Stimulated activated CD4-positive, alpha-beta T cell treated with anti-CD3 and anti-CD28 coated beads, Interleukin-15, amount 100 ng/mL, for 1 hour (primary cell): ENCODE measurements around the gene POLR2J3.
"Not testable (repeated sequence)": the region's sequence is repeated elsewhere in the genome, so short reads cannot be mapped to it uniquely, and the experiment has no call there.

Experiments
- DNase-seq, 2 donors: peaks; one replicate each; pipeline ENCODE4 v3.0.0-alpha.2; 2020; ENCODE audit warnings: low read depth in 1 of 2, low spot score in 1 of 2

Gene POLR2J3

DNA sequence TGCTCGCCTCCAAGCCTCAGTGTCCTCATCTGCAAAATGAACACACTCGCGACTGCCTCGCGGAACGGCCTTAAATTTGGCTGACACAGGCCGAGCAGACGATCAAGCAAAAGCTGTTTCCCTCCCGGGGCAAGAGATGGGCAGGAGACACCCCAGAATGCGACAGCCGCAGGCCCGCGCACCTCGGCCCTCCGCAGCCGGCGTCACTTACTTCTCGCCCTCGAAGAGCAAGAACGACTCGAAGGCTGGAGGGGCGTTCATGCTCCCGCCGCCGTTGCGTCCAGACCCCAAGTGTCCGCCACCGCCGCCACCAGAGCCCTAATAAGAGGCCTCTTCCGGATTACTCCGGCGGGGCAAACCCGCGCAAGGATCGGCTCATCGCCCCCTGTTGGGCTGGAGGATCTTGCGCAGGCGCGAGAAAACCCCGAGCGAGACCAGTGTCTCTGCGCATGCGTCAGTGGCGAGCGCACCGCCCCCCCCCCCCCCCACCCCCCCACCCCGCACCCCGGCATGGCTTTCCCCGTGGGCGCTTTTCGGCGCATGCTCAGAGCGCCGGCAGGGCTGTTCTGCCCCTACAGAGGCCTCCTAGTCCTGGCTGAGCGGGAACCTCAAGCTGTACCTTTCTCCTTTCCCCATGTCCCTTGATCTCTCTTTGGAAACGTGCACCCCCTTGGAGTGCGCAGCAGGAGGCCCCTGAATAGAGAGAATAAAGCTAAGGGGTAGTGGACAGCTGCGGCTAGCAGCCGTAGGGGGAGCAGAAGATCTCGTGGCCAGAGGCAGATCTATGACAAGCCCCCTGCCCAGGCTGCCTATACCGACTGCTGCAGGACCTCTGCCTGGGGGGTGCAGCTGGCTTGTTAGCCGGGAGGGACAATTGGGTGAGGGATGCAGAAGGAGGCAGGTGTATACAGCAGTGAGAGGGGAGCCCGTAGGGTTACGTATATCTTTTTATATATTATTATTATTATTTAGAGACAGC is at the start of gene POLR2J3:
Gene POLR2J3 (minus strand): TSS at position 323 of the 979 bp plus-strand sequence. CDS start 62 bp downstream, at position 261.
- DNase-seq = peak; percentile 100

- DNase-seq = not testable (repeated sequence)
Measured at GRCh38 chr7:102618122-102618521, 45.7 kb upstream of the POLR2J3 start.

DNA sequence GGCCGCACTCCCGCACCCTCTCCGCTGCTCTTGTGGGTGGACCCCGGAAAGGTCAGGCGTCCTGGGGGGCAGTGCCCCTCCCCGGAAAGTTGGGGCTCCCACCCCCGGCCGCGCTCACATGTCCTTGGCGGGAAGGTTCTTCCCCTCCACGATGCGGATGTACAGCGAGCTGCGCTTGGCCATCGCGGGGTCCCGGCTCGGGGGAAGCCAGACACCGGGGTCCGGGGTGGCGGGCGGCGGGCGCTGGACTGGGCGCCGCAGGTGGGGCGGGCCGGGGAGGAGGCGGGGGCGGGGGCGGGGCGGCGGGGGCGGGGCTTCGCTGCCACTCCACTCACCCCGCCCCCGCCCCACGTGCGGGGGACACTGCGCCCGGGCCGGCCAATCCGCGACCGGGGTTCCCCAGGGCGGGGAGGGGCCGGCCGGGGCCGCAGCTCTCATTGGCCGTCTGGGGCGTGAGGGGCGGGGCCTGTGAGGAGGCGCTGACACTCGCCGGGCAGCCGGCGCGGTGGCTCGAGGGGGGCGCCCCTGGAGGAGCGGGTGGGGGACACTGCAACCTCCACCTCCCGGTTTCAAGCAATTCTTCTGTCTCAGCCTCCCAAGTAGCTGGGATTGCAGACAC is 44.2 kb upstream of the POLR2J3 start, which contains the start of gene RASA4:
Gene RASA4 (minus strand): TSS at position 250 of the 619 bp plus-strand sequence. CDS start 67 bp downstream, at position 183.
- peak in 1 of 2 donors; percentile 21 for DNase-seq

DNA sequence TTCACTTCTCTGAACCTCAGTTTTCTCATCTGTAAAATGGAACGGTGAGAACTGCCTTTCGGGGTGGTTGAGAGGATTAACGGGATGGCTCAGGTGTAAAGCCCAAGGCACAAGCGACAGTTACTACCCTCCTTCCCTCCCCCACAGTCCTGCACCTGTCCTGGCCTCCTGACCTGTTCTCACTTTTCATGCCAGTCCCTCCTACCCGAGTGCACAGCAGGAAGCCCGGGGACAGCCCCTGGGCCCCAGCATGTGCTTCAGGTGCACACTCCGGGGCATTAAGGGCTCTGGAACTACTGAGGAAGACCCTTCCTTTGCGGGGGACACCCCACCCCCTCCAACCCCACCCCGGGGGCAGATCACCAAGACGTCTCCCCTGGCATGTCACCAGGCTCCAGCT is 43.5 kb upstream of the POLR2J3 start:
- DNase-seq = not testable (repeated sequence)

GRCh38 chr7:102614873-102615272 is 42.5 kb upstream of the POLR2J3 start:
- not testable (repeated sequence) for DNase-seq

GRCh38 chr7:102614346-102614697 is 41.9 kb upstream of the POLR2J3 start:
- DNase-seq = not testable (repeated sequence)

DNA sequence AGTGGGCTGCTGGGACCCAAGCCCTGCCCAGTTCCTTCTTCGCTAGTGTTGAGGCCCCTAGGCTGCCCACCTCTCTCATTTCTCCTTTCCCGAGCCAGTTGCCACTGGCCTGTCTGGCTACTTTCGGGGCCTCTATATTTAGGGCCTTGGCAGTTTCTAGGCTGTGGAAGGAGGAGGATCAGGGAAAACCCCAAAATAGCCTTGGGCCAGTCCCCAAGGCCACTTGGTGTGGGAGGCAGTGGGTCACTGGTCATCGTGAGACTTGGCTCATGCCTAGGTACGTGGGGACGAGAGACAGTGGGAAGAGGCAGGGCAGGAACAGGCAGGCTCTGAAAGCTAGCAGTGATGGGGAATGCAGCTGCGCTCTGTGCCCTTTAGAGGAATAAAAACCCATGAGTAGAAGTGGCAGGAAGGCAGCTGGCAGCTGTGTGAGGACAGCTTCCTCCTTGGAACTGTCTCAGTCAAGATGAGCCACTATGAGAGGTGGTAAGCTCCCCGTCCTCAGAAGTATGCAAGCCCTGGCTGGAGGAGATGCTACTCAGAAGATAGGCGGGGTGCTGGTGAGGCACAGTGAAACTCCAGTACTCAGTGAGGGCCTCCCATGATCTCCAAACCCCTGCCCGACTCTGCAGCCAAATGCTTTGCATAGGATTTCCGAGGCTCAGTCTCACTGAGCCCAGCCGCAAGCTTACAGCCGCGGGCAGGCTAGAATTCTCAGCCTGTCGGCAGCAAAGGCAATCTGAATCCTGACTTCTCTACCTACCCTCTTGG is 41.4 kb upstream of the POLR2J3 start:
- not testable (repeated sequence) for DNase-seq

- DNase-seq = not testable (repeated sequence)
Measured at GRCh38 chr7:102611675-102612325, 39.4 kb upstream of the POLR2J3 start.

GRCh38 chr7:102611013-102611674 is 38.8 kb upstream of the POLR2J3 start:
- not testable (repeated sequence) for DNase-seq

- DNase-seq = not testable (repeated sequence)
Measured at GRCh38 chr7:102610441-102610840, 38.1 kb upstream of the POLR2J3 start.

- not testable (repeated sequence) for DNase-seq
Measured at GRCh38 chr7:102609734-102610133, 37.4 kb upstream of the POLR2J3 start.

GRCh38 chr7:102606848-102607247 is 34.5 kb upstream of the POLR2J3 start:
- DNase-seq = not testable (repeated sequence)

DNA sequence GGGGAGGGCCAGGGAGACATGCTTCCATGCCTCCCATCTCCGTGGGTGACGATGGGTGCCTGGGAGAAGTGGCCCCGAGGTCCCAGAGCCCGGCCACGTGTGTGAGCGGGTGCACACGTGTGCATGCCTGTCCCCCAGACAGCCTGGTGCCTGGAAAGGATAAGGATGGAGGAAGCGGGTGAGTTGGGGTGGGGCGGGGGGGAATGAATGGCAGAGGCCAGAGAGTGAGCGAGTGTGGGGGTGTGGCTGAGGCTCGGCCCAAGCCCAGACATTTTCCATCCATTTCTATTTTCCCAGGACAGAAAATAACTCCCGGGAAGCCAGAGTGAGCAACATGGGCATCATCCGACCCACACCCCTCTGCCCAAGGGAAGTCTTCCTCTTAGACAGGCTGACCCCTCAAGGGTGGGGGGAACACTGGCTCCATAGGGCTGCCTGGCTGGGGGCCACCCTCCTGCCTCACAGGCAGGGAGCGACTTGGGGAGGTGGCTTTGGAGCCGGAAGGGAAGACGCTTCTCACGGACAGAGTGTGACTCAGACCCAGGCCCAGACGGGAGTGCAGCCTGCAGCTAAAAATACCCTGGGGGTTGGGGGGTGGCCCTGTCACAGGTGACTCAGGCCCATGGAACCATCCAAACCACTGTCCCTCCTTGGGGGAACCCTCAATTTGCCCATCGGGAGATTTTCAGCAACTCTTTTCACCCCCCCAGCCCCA is 32.2 kb upstream of the POLR2J3 start:
- not testable (repeated sequence) for DNase-seq

DNA sequence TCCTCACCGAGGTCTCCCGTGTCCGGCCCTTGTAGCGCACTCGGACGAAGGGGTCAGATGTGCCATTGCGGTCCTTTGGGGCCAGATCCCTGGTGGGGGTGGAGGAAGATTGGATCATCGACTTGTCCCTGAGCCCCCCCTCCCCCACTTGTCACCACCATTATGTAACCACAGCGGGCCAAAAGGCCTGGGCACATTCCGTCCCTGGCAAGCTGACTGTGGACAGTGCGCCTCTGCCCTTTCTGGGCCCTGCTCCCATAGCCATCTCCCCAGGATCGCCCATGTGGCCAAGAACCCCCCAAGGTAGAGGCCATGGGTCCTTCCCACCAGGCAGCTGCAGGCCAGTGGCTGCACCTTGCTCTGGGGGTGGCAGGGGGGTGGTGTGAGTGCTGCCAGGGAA is 29.9 kb upstream of the POLR2J3 start:
- DNase-seq = not testable (repeated sequence)

GRCh38 chr7:102599699-102600098 is 27.3 kb upstream of the POLR2J3 start:
- DNase-seq = not testable (repeated sequence)

DNA sequence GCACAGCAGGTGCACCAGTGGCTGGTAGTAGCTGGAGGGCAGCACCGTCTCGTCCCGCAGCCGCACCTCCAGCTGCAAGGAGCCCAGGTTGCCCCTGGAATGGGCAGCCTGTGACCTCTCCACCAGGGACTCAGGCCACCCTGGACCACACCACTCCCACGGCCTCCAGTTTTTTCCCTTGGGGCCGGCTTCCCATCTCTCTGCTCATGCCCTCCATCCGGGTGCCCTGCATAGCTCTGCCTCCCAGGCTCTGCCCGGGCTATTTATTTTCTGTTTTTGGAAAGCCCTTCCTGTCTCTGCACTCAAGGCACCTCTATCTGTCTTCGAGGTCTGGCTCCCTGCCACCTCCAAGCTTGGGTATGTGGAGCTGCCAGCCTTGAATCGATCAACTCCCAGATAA is 23.7 kb upstream of the POLR2J3 start:
- DNase-seq = not testable (repeated sequence)

GRCh38 chr7:102593637-102594334 is 21.4 kb upstream of the POLR2J3 start:
- not testable (repeated sequence) for DNase-seq

- DNase-seq = not testable (repeated sequence)
Measured at GRCh38 chr7:102592477-102593019, 20.2 kb upstream of the POLR2J3 start.
